Cardiac atrium fibroblast (primary cell): ENCODE data around the gene SCAI. TPM values are rescaled to one million over a fixed set of nuclear protein-coding genes. Genes with fewer than 3 reads are reported as not detected.

Experiments
- total RNA-seq: library from RNA; depleted of rRNA; stranded (reverse); fragments of >200 nt; gene quantifications from 2 replicates; pipeline ENCODE4 v1.2.3, GENCODE V29; 2015

The SCAI gene
- 1.4 and 1.5 TPM in 2 replicates for total RNA-seq

DNA sequence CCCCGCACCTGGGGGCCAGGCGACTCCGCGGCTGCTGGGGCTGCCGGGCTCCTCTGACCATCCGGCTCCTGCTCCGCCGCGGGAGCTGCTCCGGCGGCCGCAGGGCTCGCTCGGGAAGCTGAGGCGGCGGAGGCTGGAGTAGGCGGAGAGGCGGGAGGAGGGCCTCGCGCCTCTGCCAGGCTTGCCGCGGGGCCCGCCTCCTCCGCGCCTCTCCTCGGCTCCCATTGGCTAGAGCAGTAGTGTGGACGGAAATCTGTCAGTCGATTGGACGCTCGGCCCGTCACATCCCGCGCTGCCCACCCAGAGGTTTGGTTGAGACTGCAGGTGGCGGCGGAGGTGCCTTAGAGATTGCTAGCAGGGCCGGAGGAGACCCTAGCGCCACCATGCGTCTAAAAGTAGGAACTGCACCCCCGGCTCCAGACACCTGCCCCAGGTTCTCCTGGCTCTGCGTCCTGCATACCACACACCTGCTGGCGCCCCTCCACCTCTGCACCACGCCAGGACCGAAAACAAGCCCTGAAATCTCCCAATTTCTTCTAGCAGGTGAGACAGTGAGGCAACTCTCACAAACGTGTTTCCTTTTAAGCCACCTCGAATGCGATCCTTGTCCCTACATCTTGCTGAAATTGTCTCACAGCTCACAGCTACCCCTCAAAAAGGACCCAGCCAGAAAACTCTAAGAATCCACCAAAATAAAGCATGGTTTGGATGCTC, at the start of gene SCAI:
Gene SCAI, minus strand, starts transcription at position 152 of the 714 bp plus-strand sequence. Its CDS starts 91 bp downstream, at position 61.

DNA sequence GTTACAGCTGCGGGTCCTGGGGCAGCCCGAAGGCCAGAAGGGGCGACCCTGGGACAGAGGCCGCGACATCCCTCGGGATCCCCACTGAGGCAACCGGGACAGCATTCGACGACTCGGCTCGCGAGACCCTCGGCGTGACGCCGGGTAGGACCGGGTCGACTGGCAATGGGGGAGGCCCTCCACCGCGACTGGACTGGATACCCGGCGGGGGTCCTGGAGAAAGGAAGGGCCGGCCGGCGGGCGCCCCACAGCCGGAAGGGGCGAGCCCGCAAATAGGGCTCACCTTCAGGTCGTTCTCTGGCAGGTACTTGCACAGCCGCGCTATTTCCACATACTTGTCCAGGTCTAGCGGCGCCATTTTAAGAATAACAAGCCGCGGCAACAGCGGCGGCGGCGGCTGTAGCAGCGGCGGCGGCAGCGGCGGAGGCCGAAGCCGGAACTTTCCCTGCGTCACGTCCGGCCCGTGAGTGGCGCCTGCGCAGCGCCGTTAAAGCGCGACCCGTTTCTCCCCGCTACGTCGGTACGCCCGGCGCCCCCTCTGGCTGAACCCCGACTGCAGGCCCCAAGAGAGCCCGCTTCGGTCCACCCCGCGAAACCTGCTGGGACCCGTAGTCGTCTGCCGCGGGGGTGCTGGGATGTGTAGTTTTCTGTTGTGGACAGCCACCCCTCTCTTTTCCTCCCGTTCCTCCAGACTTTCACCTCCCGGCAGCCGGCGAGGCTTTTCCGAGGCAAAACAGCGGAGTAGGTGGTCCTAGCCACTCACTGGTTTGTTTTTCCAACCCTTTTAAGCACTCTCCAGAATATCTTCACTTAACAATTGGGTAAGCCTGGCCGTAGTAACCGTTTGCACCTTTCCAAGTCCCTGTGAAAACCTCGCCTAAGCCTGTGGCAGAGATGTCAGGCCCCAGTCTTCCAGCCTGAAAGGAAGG, 46.3 kb upstream of the SCAI start, which contains the start of gene PPP6C:
Gene PPP6C, minus strand, starts transcription at position 443 of the 929 bp plus-strand sequence. Its CDS starts 85 bp downstream, at position 358.

DNA sequence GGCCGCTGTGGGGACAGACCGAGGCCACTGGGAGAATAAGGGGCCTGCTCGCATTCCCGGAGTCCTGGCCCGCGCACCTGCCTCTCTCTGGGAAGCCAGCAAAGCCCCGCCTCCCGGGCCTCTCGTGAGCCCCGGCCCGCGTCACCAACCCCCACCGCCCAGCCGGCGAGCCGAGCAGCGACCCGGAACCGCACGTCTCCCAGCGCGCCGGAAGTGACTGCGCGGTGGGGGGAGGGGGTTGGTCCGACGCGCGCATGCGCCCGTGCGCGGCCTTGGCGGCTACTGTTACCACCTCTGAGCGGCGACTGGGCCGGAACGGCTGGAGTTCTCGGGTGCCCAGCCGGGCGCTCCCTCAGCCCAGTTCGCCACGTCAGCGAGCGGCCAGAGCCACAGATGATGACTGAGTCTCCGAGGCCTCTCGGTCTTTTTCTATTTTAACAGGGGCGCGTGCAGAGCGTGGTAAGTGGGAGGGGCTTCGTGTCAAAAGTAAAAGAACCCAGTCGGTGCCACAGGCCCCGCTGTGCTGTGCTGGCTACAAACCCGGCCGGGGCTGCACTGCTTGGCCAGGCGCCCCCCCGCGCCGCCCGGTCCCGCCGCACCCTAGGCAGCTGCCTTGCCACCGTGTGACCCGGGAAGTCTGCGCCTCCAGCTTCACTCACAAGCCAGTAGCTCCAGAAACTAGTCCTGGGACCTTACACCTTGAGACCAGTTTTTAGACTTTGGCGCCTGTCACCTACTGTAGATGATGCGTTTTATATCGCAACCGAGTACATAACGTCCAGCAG, 202.2 kb downstream of the SCAI start, which contains the start of gene GOLGA1:
Gene GOLGA1, minus strand, starts transcription at position 190 of the 785 bp plus-strand sequence. CDS start 2,372 bp downstream, outside the sequence.

Other genes starting within 250 kb of the SCAI start
- gene GOLGA1, start 202.4 kb downstream of the SCAI start, total RNA-seq: 6.7 and 11.0 TPM in 2 replicates
- 28.7 and 29.6 TPM in 2 replicates for gene PPP6C, start 46.3 kb upstream of the SCAI start, total RNA-seq
- 17.7 and 20.6 TPM in 2 replicates for gene RABEPK, start 57.0 kb upstream of the SCAI start, total RNA-seq
- 286 and 297 TPM in 2 replicates for gene HSPA5, start 97.8 kb upstream of the SCAI start, total RNA-seq
- gene GAPVD1, start 118.3 kb upstream of the SCAI start, total RNA-seq: 22.2 and 22.4 TPM in 2 replicates